ENCODE measurements around the gene ZNRF3. TPM values are rescaled to one million over a fixed set of nuclear protein-coding genes. Genes with fewer than 3 reads are reported as not detected.
A peak's percentile ranks its signal among the peaks of the same experiment; 100 is the strongest.

The ZNRF3 gene
- total and polyA plus RNA-seq, 11 donors, result 1.8 to 9.2 (median 6.2) TPM

- H3K27ac ChIP-seq, result no peak overlapping the region
- H3K4me3 ChIP-seq, result no peak overlapping the region
- intact Hi-C loops (cut with DNase I), result no loop called here
- H3K9me3 ChIP-seq, result no peaks in the 10 kb centered on the region
- no peaks in the 10 kb centered on the region for H3K36me3 ChIP-seq
- DNase-seq (peak in 1 of 5 donors; percentile 5), ATAC-seq (no peak)
- peaks cover 0 to 7% (median 0%) of the 10 kb centered on the region in 9 donors for H3K27me3 ChIP-seq
- no peaks in the 10 kb centered on the region for H3K4me1 ChIP-seq
- TF ChIP-seq CTCF (IDR thresholded peaks at IDR 0.05) (no peak), POLR2A (IDR thresholded peaks at IDR 0.05) (no peak)
- WGBS, 4 donors, result 89 to 93% (median 90%) methylated on average over 12 of the region's 12 CpGs
These were observed 177.0 kb downstream of the ZNRF3 start for GRCh38 chr22:29060251-29060869.

DNA sequence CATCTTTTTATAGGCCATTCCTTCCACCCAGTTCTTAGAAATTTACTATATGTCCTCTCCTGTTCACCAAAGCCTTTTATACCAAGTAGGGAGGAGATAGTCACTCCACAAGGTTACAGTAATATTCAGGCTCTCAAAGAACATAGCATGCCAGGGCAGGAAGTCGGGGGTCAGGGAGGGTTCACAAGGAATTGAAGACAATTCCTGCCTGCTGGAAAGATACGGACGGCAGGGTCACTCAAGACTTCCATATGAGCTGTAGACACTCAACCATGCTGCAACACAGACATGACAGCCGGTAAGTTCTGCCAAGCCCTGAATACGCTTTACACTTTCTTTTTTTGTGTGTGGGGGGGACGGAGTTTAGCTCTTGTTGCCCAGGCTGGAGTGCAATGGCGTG, 177.6 kb downstream of the ZNRF3 start:
- no peaks in the 10 kb centered on the region for H3K36me3 ChIP-seq
- ATAC-seq, result no peak
- peaks cover 0 to 7% (median 0%) of the 10 kb centered on the region in 9 donors for H3K27me3 ChIP-seq
- intact Hi-C loops (cut with DNase I), result no loop called here
- H3K4me3 ChIP-seq, result no peak overlapping the region
- WGBS, 4 donors, result 53 to 68% (median 60%) methylated on average over 7 of the region's 7 CpGs
- H3K9me3 ChIP-seq, result no peaks in the 10 kb centered on the region
- TF ChIP-seq CTCF (IDR thresholded peaks at IDR 0.05) (no peak), POLR2A (IDR thresholded peaks at IDR 0.05) (no peak)
- H3K4me1 ChIP-seq, result no peaks in the 10 kb centered on the region
- DNase-seq, result peak in 1 of 5 donors; percentile 6
- H3K27ac ChIP-seq, result no peak overlapping the region

GRCh38 chr22:29061773-29062172, 178.4 kb downstream of the ZNRF3 start, which contains the start of gene C22orf31:
C22orf31 (minus strand) TSS chr22:29061831; CDS start chr22:29061792, 39 bp downstream.
- no peak for TF ChIP-seq POLR2A (IDR thresholded peaks at IDR 0.05)
- no peak for TF ChIP-seq CTCF (IDR thresholded peaks at IDR 0.05)
- intact Hi-C loops (cut with DNase I), result no loop called here
- H3K4me3 ChIP-seq, result no peak within 1 kb of the TSS
- H3K36me3 ChIP-seq, result no peaks in the 10 kb centered on the region
- peaks cover 0 to 7% (median 0%) of the 10 kb centered on the region in 9 donors for H3K27me3 ChIP-seq
- no peak for ATAC-seq
- 78 to 82% (median 79%) methylated on average over 2 of the region's 2 CpGs for WGBS, 4 donors
- DNase-seq, result no peak
- no peaks in the 10 kb centered on the region for H3K4me1 ChIP-seq
- H3K9me3 ChIP-seq, result no peaks in the 10 kb centered on the region
- H3K27ac ChIP-seq, result no peak within 1 kb of the TSS

DNA sequence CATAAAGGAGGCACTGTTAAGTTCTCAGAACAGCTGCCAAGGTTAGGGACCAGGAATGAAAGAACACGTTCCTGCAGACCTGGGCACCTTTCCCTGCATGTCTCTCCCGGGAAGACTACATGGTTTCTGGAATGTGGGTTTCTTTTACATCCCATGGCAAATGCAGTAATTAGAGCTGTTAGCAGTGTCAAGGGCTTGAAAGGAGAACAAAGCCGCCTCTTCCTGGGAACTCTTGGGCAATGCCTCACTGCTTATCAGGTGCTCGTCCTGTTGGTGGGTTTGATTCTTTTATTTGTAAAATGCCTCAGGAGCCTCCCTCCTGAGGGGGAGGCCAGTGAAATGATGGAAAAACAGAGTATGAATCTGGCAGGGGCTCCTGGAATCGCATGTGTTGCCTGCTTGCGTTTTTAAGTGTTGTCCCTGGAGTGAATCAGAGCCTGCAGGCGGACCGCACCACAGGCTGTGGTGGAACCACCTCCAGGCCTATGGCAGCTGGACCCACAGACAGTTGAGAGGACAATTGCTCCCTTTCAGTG, 179.0 kb downstream of the ZNRF3 start:
- H3K27me3 ChIP-seq, result peaks cover 0 to 7% (median 0%) of the 10 kb centered on the region in 9 donors
- 57 to 67% (median 64%) methylated on average over 8 of the region's 8 CpGs for WGBS, 4 donors
- H3K27ac ChIP-seq, result no peak overlapping the region
- H3K36me3 ChIP-seq, result no peaks in the 10 kb centered on the region
- intact Hi-C loops (cut with DNase I), result no loop called here
- no peaks in the 10 kb centered on the region for H3K4me1 ChIP-seq
- no peak overlapping the region for H3K4me3 ChIP-seq
- DNase-seq, result no peak
- peak in 1 of 4 donors; percentile 33 for ATAC-seq
- TF ChIP-seq CTCF (IDR thresholded peaks at IDR 0.05) (no peak), POLR2A (IDR thresholded peaks at IDR 0.05) (no peak)
- no peaks in the 10 kb centered on the region for H3K9me3 ChIP-seq
